A673 (cell line): Measurements from ENCODE around the gene PRKD1. TPM values are rescaled to one million over a fixed set of nuclear protein-coding genes. Genes with fewer than 3 reads are reported as not detected.

Source experiments
- BruUV-seq: library from RNA; stranded (reverse); fragments of 400-500 nt; replicated peaks from 2 replicates; lab custom pipeline; 2021; lab: Mats Ljungman, UMichigan
- CTCF ChIA-PET: fragments of 300-600 bp; sonication (Branson Sonifier 250); formaldehyde crosslinking; loops from one replicate; lab custom pipeline; 2022; ENCODE audit warnings: antibody characterized with exemption; lab: Charles Lee
- POLR2A ChIA-PET: fragments of 300-600 bp; sonication (Branson Sonifier 250); formaldehyde crosslinking; loops from one replicate; lab custom pipeline; 2022; ENCODE audit warnings: antibody characterized with exemption; ENCODE audit not compliant: low non-redundant PET; lab: Charles Lee
- DNase-seq: peaks from one replicate; pipeline ENCODE4 v3.0.0-alpha.2; 2015; ENCODE audit warnings: low spot score
- H3K27ac ChIP-seq: fragments of 200-600 bp; sonication (generic); 2 replicates; pipeline ENCODE4 v1.5.1; 2016; ENCODE audit warnings: mixed run types, low read depth, mild to moderate bottlenecking, mixed read lengths, antibody characterized with exemption, low read length; ENCODE audit not compliant: poor library complexity, severe bottlenecking
- H3K27me3 ChIP-seq: fragments of 200-600 bp; sonication (generic); replicated peaks from 2 replicates; pipeline ENCODE4 v1.6.1; 2017; ENCODE audit warnings: mixed run types, low read depth, mild to moderate bottlenecking, mixed read lengths, antibody characterized with exemption, low read length; ENCODE audit not compliant: insufficient read depth, poor library complexity
- H3K36me3 ChIP-seq: fragments of 200-600 bp; sonication (generic); 2 replicates; pipeline ENCODE4 v1.6.1; 2016; ENCODE audit warnings: mixed run types, mild to moderate bottlenecking, mixed read lengths, antibody characterized with exemption, low read length; ENCODE audit not compliant: insufficient read depth, poor library complexity, severe bottlenecking
- H3K4me1 ChIP-seq: fragments of 200-600 bp; sonication (generic); 2 replicates; pipeline ENCODE4 v1.6.1; 2017; ENCODE audit warnings: mixed run types, mild to moderate bottlenecking, mixed read lengths, antibody characterized with exemption, low read length; ENCODE audit not compliant: insufficient read depth, poor library complexity, severe bottlenecking
- H3K4me3 ChIP-seq: fragments of 200-600 bp; sonication (generic); 2 replicates; pipeline ENCODE4 v1.5.1; 2016; ENCODE audit warnings: low read depth, mixed run types, mild to moderate bottlenecking, mixed read lengths, low read length; ENCODE audit not compliant: poor library complexity, severe bottlenecking
- H3K9me3 ChIP-seq: fragments of 200-600 bp; sonication (generic); 2 replicates; pipeline ENCODE4 v1.6.1; 2016; ENCODE audit warnings: mixed run types, low read depth, mild to moderate bottlenecking, mixed read lengths, antibody characterized with exemption, low read length; ENCODE audit not compliant: poor library complexity, severe bottlenecking
- CTCF ChIP-seq: fragments of 300-800, 200-600 bp; sonication (generic); conservative IDR thresholded peaks from 2 replicates; pipeline ENCODE4 v1.5.1; 2017; ENCODE audit warnings: low read depth, mild to moderate bottlenecking, antibody characterized with exemption, low read length, moderate library complexity, mixed read lengths
- EZH2 ChIP-seq: fragments of 200-600 bp; sonication (generic); IDR thresholded peaks from 2 replicates; pipeline ENCODE4 v1.6.1; 2017; ENCODE audit warnings: borderline replicate concordance, low read depth, mild to moderate bottlenecking, mixed read lengths, antibody characterized with exemption, low read length; ENCODE audit not compliant: poor library complexity, severe bottlenecking
- intact Hi-C: fragments of 100-400 bp; cut with micrococcal nuclease; formaldehyde crosslinking; loops from one replicate; pipeline ENCODE4 v1.10.0; 2022; ENCODE audit not compliant: unreplicated experiment
- total RNA-seq: library from RNA; stranded (reverse); gene quantifications from 2 replicates; pipeline ENCODE4 v1.2.3, GENCODE V29; 2021

Gene PRKD1
- total RNA-seq, 1 experiment from 2014 or later, result 45.7 TPM

GRCh38 chr14:29821242-29821641 is 106.4 kb downstream of the PRKD1 start:
- no TSS peak for BruUV-seq
- Histone ChIP-seq H3K9me3 (no peaks in the 10 kb centered on the region), H3K27ac (no peak overlapping the region), H3K36me3 (no peaks in the 10 kb centered on the region), H3K4me3 (no peak overlapping the region), H3K4me1 (peaks cover 35% of the 10 kb centered on the region), H3K27me3 (no peaks in the 10 kb centered on the region)
- TF ChIP-seq CTCF (no peak), EZH2 (no peak)
- intact Hi-C loops, result no loop called here
- CTCF ChIA-PET, result no interaction called here
- DNase-seq, result no peak
- POLR2A ChIA-PET, result no interaction called here

- ChIA-PET CTCF (no interaction called here), POLR2A (no interaction called here)
- BruUV-seq, result no TSS peak
- DNase-seq, result no peak
- H3K9me3 ChIP-seq, result no peaks in the 10 kb centered on the region
- TF ChIP-seq CTCF, result no peak
- no peak for TF ChIP-seq EZH2
- no peak overlapping the region for H3K27ac ChIP-seq
- no peak overlapping the region for H3K4me3 ChIP-seq
- peaks cover 35% of the 10 kb centered on the region for H3K4me1 ChIP-seq
- no peaks in the 10 kb centered on the region for H3K36me3 ChIP-seq
- intact Hi-C loops, result no loop called here
- H3K27me3 ChIP-seq, result no peaks in the 10 kb centered on the region
These were observed 106.9 kb downstream of the PRKD1 start for GRCh38 chr14:29820785-29821184.

DNA sequence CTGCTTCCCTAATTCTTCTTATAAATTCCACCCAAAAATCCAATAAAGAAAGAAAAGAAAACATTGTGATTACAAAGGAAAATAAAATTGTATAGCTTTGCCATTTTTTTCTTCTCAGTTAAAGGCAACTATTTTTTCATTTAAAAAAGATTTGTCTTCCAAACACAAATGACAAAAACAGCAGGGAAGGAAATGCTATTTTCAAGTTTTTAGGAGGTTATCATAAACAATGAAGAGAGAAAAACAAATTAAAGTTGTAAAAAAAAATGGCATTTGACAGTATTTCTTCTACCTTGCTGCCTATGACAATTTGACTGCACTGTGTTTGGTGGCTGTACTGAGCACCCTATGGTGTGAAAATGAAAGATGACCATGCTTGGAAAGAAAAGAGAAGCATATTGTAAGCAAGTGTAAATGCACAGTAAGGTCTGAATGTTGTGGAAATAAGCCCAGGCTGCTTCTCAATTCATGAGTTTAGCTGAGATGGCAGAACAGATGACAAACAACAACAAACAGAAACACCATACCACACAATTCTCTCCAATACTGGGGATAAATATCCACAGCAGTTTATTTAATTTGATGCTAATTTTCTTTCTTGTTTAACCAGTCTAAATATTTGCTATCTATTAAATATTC is 109.8 kb downstream of the PRKD1 start:
- Histone ChIP-seq H3K27ac (no peak overlapping the region), H3K4me3 (no peak overlapping the region), H3K4me1 (peaks cover 35% of the 10 kb centered on the region), H3K36me3 (no peaks in the 10 kb centered on the region), H3K27me3 (no peaks in the 10 kb centered on the region), H3K9me3 (no peaks in the 10 kb centered on the region)
- intact Hi-C loops, result no loop called here
- no TSS peak for BruUV-seq
- ChIA-PET POLR2A (no interaction called here), CTCF (no interaction called here)
- no peak for DNase-seq
- no peak for TF ChIP-seq CTCF
- TF ChIP-seq EZH2, result no peak
